Breast epithelium (tissue), 3 donors: Measurements from ENCODE around the gene NCKAP5.

Experiments used
- POLR2A ChIP-seq: fragments of 450-650 bp; IDR thresholded peaks from one replicate; pipeline ENCODE4 v1.6.1; 2016; ENCODE audit warnings: antibody characterized with exemption, mild to moderate bottlenecking, moderate library complexity
- TF ChIP-seq, protein P1 (sequence below), 3 donors: fragments of 450-650 bp; IDR thresholded peaks; one replicate each; pipeline ENCODE4 v1.5.1; 2016 to 2017; ENCODE audit warnings: antibody characterized with exemption in 3 of 3, mild to moderate bottlenecking in 3 of 3, moderate library complexity in 3 of 3

DNA sequence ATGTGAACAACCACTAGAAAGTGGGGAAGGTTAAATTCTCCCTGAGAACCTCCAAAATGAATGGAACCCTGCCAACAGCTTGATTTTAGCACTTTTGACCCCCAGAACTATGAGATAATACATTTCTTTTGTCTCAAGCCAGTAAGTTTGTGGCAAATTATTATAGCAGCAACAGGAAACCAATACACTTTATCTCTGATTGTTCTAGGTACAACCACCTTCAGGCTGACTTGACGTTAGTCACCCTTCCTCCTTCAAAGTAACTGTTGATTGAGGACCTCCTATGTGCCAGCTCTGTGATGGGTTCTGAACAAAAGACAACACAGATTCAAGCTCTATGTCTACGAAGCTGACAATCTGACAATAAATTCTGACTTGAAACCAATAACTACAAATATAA lies 318.9 kb downstream of the NCKAP5 start:
- TF ChIP-seq, protein P1, sequence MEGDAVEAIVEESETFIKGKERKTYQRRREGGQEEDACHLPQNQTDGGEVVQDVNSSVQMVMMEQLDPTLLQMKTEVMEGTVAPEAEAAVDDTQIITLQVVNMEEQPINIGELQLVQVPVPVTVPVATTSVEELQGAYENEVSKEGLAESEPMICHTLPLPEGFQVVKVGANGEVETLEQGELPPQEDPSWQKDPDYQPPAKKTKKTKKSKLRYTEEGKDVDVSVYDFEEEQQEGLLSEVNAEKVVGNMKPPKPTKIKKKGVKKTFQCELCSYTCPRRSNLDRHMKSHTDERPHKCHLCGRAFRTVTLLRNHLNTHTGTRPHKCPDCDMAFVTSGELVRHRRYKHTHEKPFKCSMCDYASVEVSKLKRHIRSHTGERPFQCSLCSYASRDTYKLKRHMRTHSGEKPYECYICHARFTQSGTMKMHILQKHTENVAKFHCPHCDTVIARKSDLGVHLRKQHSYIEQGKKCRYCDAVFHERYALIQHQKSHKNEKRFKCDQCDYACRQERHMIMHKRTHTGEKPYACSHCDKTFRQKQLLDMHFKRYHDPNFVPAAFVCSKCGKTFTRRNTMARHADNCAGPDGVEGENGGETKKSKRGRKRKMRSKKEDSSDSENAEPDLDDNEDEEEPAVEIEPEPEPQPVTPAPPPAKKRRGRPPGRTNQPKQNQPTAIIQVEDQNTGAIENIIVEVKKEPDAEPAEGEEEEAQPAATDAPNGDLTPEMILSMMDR (IDR thresholded peaks at IDR 0.05) = no peak
- no peak for TF ChIP-seq POLR2A
